Heart right ventricle (tissue), 16 donors: ENCODE measurements around the gene RITA1. TPM values are rescaled to one million over a fixed set of nuclear protein-coding genes. Genes with fewer than 3 reads are reported as not detected.

Experiments used
- ATAC-seq, 8 donors: fragments of 200-7000 bp; cut with Tn5 transposase; one replicate each; pipeline ENCODE4 v1.9.1; 2020; ENCODE audit warnings: mild to moderate bottlenecking in 8 of 8, moderate library complexity in 8 of 8, moderate number of reproducible peaks in 1 of 8
- DNase-seq, 2 donors: peaks; one replicate each; pipeline ENCODE4 v3.0.0-alpha.2; 2020
- H3K27ac ChIP-seq, 10 donors: fragments of 200-600 bp; sonication (generic) in 2 of 10; one replicate each; pipeline versions ENCODE4 v1.5.0 to v1.8.0; 2020 to 2022; ENCODE audit warnings: mild to moderate bottlenecking in 3 of 10
- H3K27me3 ChIP-seq, 7 donors: fragments of 200-600 bp; one replicate each; pipeline ENCODE4 v1.8.0; 2021 to 2022; ENCODE audit warnings: mild to moderate bottlenecking in 2 of 7
- H3K36me3 ChIP-seq, 9 donors: fragments of 200-600 bp; sonication (generic) in 1 of 9; one replicate each; pipeline versions ENCODE4 v1.5.0 to v1.8.0; 2020 to 2022; ENCODE audit warnings: mild to moderate bottlenecking in 2 of 9
- H3K4me1 ChIP-seq, 9 donors: fragments of 200-600 bp; sonication (generic) in 1 of 9; one replicate each; pipeline versions ENCODE4 v1.5.0 to v1.8.0; 2020 to 2022; ENCODE audit warnings: mild to moderate bottlenecking in 4 of 9
- H3K4me3 ChIP-seq, 10 donors: fragments of 200-600 bp; sonication (generic) in 2 of 10; one replicate each; pipeline versions ENCODE4 v1.5.0 to v1.8.0; 2020 to 2022; ENCODE audit warnings: mild to moderate bottlenecking in 7 of 10, moderate library complexity in 2 of 10
- H3K9me3 ChIP-seq, 11 donors: fragments of 200-600 bp in 10 of 11; sonication (generic) in 2 of 11; one replicate each; pipeline versions ENCODE4 v1.5.0 to v1.8.0; 2013 to 2022; ENCODE audit warnings: mild to moderate bottlenecking in 2 of 11, control low read depth in 1 of 11, moderate library complexity in 1 of 11
- WGBS, 2 donors: extraction: QIAGEN DNeasy Blood & Tissue Kit; methylation state at CpG; one replicate each; pipeline ENCODE4 v1.1.7; 2013; ENCODE audit warnings: inconsistent platforms in 1 of 2; 5-methylcytosine and 5-hydroxymethylcytosine counted together
- intact Hi-C, 10 donors: fragments of 100-400 bp; cut with DNase I; formaldehyde crosslinking; loops; one replicate each; pipeline versions ENCODE4 v1.11.1 to v1.14.2; 2022
- long read RNA-seq, 3 donors: library from polyadenylated mRNA; unstranded; transcript quantifications; one replicate each; pipeline ENCODE4 v2.0.0, GENCODE V29; 2020 to 2021
- polyA plus RNA-seq, 2 donors: library from polyadenylated mRNA; stranded (reverse); fragments of 200-250 nt; gene quantifications; one replicate each; pipeline ENCODE4 v1.2.3, GENCODE V29; 2013
- total RNA-seq, 10 donors: library from RNA; stranded (reverse); fragmentation: NEBNext Ultra II Directional in 3 of 10; extraction: Animal tissue kit (Norgen Biotek cat#: 25700) in 3 of 10; gene quantifications; one replicate each; pipeline versions ENCODE4 v1.2.1 to v1.2.4, GENCODE V29; 2021 to 2023
- TF ChIP-seq, protein P1 (sequence below), 9 donors: fragments of 200-600 bp; sonication (generic) in 2 of 9; IDR thresholded peaks; one replicate each; pipeline versions ENCODE4 v1.5.0 to v1.8.0; 2021 to 2022; ENCODE audit warnings: antibody characterized with exemption in 9 of 9, mild to moderate bottlenecking in 5 of 9, moderate library complexity in 1 of 9
- donor health status: Arrhythmogenic right ventricular cardiomyopathy.
- donor health status: ischemic (EF 13 %, LVEDD 7.1; RV severe dilation, severe dysfunction).
- donor health status: healthy with polysubstance abuse.
- donor health status: DM: no; HTN: yes; CAD: no.
- donor health status: DM: no; HTN: no; CAD: no.
- donor health status: ischemic (EF 25% LVEDD 6.9; RV normal size, moderate dysfunction).
- donor health status: ischemic (EF 25% LVEDD 5.7; RV mildly dilated, moderate dysfunction).
- donor health status: healthy.
- donor health status: DM: yes; HTN: yes; CAD: no.
- donor health status: Ischemic cardiomyopathy.
- donor health status: ischemic (EF 35%, LVEDD 5.7; RV mildly dilated, moderate dysfunction).
- donor health status: nonischemic (EF 11% LVEDD 7.7; RV severe dilation, severe dysfunction).
- donor health status: DM: yes; HTN: yes; CAD: no.
- donor health status: PGD.
- donor health status: ischemic (EF 29% LVEDD 5.4; RV normal size, mild dysfunction).
- donor health status: nonischemic (EF 23%, LVEDD 6.1; RV moderate dilation, normal function).

Gene RITA1, protein sequence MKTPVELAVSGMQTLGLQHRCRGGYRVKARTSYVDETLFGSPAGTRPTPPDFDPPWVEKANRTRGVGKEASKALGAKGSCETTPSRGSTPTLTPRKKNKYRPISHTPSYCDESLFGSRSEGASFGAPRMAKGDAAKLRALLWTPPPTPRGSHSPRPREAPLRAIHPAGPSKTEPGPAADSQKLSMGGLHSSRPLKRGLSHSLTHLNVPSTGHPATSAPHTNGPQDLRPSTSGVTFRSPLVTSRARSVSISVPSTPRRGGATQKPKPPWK
- total RNA-seq (10 to 100 TPM; 11.9 to 20.8 (median 14.4) TPM), polyA plus RNA-seq (1 to 10 TPM; 8.0 to 9.9 TPM)
- long read RNA-seq, donor 1, transcript RITA1-201 (4 exons, 2,053 nt): major isoform, 16 of 27 reads
- long read RNA-seq, donor 1, partial matches to known transcripts: 5 of 27 reads
- long read RNA-seq, donor 1, other reads (novel, unspliced or antisense): 1 of 27 reads
- long read RNA-seq, donor 2, transcript RITA1-201 (4 exons, 2,053 nt): major isoform, 12 of 21 reads
- long read RNA-seq, donor 2, partial matches to known transcripts: 4 of 21 reads
- long read RNA-seq, donor 2, other reads (novel, unspliced or antisense): 2 of 21 reads
- long read RNA-seq, donor 3, transcript RITA1-201 (4 exons, 2,053 nt): major isoform, 47 of 62 reads
- long read RNA-seq, donor 3, partial matches to known transcripts: 5 of 62 reads
- long read RNA-seq, donor 3, other reads (novel, unspliced or antisense): 3 of 62 reads

DNA sequence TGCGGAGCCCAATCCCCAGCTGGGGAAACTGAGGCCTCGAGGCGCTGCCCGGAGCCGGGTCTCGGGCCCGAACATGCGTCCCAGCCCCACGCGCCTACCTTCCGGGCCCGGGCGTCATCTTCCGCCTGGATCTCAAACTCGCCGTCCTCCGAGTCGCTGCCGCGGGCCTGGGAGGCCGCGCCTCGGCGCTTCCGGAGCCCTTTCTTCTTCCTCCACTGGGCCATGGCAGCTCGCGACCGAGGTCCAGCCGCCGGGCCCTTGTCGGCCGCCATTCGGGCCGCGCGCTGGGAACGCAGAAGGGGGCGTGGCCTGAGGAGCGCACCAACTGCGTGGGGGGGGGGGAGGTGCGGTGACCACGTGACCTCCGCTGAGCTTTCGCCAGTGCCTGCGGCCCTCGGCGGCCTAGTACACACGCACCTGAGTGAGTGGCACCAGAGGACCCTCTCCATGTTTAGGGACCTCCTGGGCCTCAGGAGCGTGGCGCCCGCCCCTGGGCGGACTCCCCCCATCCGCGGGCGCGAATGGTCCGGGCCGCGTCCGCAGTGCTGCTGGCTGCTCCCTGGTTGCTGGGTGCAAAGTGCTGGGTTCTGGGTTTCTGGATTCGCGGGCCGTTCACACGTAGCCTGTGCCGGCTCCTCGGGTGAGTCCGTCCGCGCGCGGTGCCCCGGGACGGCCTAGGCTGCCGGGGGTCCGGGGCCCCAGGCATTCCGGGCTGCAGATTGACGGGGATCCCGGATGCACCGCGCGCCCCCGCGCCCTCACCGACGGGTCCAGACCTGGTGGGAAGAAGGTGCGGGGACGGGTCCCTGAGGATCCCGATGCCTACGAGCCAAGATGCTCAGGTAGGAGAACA, at the start of gene RITA1, which contains the start of gene DDX54:
TSS of gene RITA1 (plus strand) at position 542 of the 853 bp plus-strand sequence. CDS start 1,026 bp downstream, outside the sequence.
TSS of gene DDX54 (minus strand) at position 299 of the 853 bp plus-strand sequence. CDS start at position 272, 27 bp downstream.
- ATAC-seq: peak; percentile 87 to 94 (median 91)
- Histone ChIP-seq H3K9me3 (no peaks in the 10 kb centered on the region), H3K36me3 (peaks cover 0 to 34% (median 9%) of the 10 kb centered on the region in 9 donors), H3K4me3 (peak within 1 kb of the TSS; percentile 77 to 100 (median 92)), H3K27me3 (no peaks in the 10 kb centered on the region), H3K4me1 (peaks cover 3 to 37% (median 27%) of the 10 kb centered on the region in 9 donors), H3K27ac (peak within 1 kb of the TSS; percentile 89 to 99 (median 96))
- WGBS, 2 donors: 0% methylated on average over 87 to 89 of the region's 89 CpGs
- intact Hi-C loops: loop anchor here in 2 of 10 donors (2.0 to 5.0 kb wide), 2 partner anchors 37 kb away; partner anchors contain the start of gene TPCN1 (in 1 of the 2)
- TF ChIP-seq, protein P1, sequence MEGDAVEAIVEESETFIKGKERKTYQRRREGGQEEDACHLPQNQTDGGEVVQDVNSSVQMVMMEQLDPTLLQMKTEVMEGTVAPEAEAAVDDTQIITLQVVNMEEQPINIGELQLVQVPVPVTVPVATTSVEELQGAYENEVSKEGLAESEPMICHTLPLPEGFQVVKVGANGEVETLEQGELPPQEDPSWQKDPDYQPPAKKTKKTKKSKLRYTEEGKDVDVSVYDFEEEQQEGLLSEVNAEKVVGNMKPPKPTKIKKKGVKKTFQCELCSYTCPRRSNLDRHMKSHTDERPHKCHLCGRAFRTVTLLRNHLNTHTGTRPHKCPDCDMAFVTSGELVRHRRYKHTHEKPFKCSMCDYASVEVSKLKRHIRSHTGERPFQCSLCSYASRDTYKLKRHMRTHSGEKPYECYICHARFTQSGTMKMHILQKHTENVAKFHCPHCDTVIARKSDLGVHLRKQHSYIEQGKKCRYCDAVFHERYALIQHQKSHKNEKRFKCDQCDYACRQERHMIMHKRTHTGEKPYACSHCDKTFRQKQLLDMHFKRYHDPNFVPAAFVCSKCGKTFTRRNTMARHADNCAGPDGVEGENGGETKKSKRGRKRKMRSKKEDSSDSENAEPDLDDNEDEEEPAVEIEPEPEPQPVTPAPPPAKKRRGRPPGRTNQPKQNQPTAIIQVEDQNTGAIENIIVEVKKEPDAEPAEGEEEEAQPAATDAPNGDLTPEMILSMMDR (IDR thresholded peaks at IDR 0.05): no peak
- peak; percentile 79 to 84 for DNase-seq

DNA sequence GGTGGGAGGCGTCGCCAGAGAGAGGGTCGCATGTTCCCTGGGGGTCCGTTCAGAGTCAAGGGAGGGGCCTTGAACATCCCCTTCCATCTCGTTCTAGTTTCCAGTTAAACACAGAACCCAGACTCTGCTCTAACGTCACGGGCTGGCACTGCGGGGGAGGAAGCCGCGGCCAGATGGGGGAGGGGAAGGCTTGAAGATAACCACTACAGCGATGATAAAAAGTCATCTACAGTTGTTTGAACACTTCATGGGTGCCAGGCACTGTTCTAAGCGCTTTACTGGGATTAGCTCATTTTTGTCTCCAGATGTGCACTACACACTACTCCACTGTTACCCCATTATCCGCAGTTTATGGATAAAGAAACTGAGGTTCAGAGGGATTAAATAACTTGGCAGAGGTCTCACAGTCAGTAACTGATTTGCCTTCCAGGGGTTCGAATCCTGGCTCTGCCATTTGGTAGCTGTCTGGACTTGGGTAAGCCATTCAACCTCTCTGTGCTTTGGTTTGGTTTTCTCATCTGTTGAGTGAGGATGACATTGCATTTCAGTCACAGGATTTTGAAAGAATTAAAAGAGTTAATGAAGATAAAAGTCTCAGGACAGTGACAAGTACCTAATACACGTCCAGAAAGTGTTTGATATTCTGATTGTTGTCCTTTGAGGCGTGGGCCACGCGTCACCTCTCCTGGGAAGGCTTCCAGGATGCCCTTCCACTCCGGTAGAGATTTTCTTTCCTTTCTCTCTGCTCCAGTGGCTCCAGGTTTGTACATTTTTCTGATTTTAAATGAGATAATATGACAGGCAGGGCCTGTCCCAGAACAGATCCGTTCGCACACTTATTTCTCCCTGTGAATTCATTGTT, 49.2 kb upstream of the RITA1 start:
- WGBS, 2 donors: 31 to 33% methylated on average over 21 of the region's 21 CpGs
- no peak overlapping the region for H3K27ac ChIP-seq
- ATAC-seq (peak in 1 of 8 donors; percentile 49), DNase-seq (no peak)
- intact Hi-C loops: no loop called here
- no peak overlapping the region for H3K4me3 ChIP-seq
- H3K9me3 ChIP-seq: no peaks in the 10 kb centered on the region
- no peaks in the 10 kb centered on the region for H3K36me3 ChIP-seq
- H3K27me3 ChIP-seq: peaks cover 0 to 71% (median 50%) of the 10 kb centered on the region in 7 donors
- H3K4me1 ChIP-seq: peaks cover 0 to 10% (median 0%) of the 10 kb centered on the region in 9 donors
- TF ChIP-seq, protein P1 (IDR thresholded peaks at IDR 0.05): no peak

DNA sequence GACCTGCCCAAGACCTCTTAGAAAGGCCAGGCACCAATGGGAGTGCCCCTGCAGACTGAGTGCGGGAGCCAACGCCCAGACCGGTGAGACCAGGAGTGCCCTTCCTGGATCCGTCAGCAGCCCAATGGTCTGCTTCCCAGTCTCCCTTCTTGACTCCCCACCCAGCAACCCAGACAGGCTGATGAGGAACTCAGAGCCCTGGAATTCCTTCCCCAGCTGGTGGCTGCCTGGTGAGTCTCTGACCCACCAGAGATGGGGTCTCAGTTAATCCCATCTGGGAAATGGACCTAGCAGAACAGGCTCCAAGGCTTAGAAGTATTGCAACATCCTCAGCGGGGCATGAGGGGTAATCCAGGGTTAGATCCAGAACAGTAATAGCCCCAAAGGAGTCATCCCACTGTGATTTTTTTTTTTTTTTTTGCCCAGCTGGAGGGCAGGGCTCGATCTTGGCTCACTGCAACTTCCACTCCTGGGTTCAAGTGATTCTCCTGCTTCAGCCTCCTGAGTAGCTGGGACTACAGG, 48.5 kb upstream of the RITA1 start:
- H3K27ac ChIP-seq: no peak overlapping the region
- H3K4me3 ChIP-seq: no peak overlapping the region
- intact Hi-C loops: no loop called here
- TF ChIP-seq, protein P1 (IDR thresholded peaks at IDR 0.05): no peak
- DNase-seq (no peak), ATAC-seq (no peak)
- peaks cover 0 to 16% (median 0%) of the 10 kb centered on the region in 9 donors for H3K4me1 ChIP-seq
- H3K36me3 ChIP-seq: no peaks in the 10 kb centered on the region
- H3K27me3 ChIP-seq: peaks cover 0 to 66% (median 50%) of the 10 kb centered on the region in 7 donors
- no peaks in the 10 kb centered on the region for H3K9me3 ChIP-seq
- WGBS, 2 donors: 70 to 86% methylated on average over 6 of the region's 6 CpGs
